H1 (cell line): ENCODE results near the gene PIGU.

Source experiments
- BRCA1 ChIP-seq: IDR thresholded peaks from 2 replicates; pipeline ENCODE4 v1.6.1; 2012; ENCODE audit warnings: low read depth, low read length, improper control_type of control experiment
- CHD2 ChIP-seq: IDR thresholded peaks from 2 replicates; pipeline ENCODE4 v1.6.1; 2012; ENCODE audit warnings: low read length, improper control_type of control experiment
- CREB1 ChIP-seq: IDR thresholded peaks from 2 replicates; pipeline ENCODE4 v1.6.1; 2012; ENCODE audit warnings: inconsistent platforms
- E2F6 ChIP-seq: IDR thresholded peaks from 2 replicates; pipeline ENCODE4 v1.6.1; 2012; ENCODE audit warnings: inconsistent platforms
- JUND ChIP-seq: IDR thresholded peaks from 2 replicates; pipeline ENCODE4 v1.6.1; 2011; ENCODE audit warnings: mild to moderate bottlenecking, improper control_type of control experiment, low read length
- POLR2AphosphoS5 ChIP-seq: IDR thresholded peaks from 2 replicates; pipeline ENCODE4 v1.6.1; 2011; ENCODE audit warnings: low read depth, low read length
- RXRA ChIP-seq: IDR thresholded peaks from 2 replicates; pipeline ENCODE4 v1.6.1; 2011; ENCODE audit warnings: low read depth, mild to moderate bottlenecking, low read length, moderate library complexity; ENCODE audit not compliant: insufficient read depth
- SP2 ChIP-seq: IDR thresholded peaks from 2 replicates; pipeline ENCODE4 v1.6.1; 2012; ENCODE audit warnings: mild to moderate bottlenecking, low read length, inconsistent platforms
- YY1 ChIP-seq: IDR thresholded peaks from 2 replicates; pipeline ENCODE4 v1.6.1; 2011; ENCODE audit warnings: low read depth, mild to moderate bottlenecking, low read length
- TF ChIP-seq, protein P1 (sequence below), 3 experiments: IDR thresholded peaks; 1 replicate in 2 of 3; 2 replicates in 1 of 3; pipeline versions ENCODE4 v1.5.1 to v1.6.1; 2011; ENCODE audit warnings: low read length in 3 of 3, mild to moderate bottlenecking in 3 of 3, inconsistent platforms in 2 of 3, low read depth in 1 of 3, moderate library complexity in 1 of 3; ENCODE audit not compliant: insufficient read depth in 1 of 3; ENCODE audit errors: control extremely low read depth in 1 of 3

DNA sequence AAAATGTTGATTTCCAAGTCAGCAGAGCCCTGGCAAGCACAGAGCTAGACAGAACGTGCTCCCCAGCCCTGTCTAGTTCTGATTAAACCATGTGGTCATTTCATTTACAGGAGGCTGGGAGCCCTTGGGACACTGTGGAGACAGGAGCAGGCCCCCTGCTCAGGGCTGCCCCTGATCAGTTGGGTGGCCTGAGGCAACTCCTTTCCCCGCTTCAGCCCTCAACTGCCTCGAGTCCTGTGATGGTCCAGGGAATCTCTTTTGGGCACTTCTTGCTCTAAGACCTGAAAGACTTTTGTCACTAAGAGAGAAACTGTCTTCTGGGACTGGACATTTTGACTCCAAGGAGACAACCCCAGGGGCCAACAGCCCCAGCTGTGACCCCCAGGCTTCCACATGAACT lies 147.2 kb downstream of the PIGU start:
- TF ChIP-seq, protein P1, sequence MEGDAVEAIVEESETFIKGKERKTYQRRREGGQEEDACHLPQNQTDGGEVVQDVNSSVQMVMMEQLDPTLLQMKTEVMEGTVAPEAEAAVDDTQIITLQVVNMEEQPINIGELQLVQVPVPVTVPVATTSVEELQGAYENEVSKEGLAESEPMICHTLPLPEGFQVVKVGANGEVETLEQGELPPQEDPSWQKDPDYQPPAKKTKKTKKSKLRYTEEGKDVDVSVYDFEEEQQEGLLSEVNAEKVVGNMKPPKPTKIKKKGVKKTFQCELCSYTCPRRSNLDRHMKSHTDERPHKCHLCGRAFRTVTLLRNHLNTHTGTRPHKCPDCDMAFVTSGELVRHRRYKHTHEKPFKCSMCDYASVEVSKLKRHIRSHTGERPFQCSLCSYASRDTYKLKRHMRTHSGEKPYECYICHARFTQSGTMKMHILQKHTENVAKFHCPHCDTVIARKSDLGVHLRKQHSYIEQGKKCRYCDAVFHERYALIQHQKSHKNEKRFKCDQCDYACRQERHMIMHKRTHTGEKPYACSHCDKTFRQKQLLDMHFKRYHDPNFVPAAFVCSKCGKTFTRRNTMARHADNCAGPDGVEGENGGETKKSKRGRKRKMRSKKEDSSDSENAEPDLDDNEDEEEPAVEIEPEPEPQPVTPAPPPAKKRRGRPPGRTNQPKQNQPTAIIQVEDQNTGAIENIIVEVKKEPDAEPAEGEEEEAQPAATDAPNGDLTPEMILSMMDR (IDR thresholded peaks at IDR 0.05; ENCODE audit: control extremely low read depth in 1 of 3, insufficient read depth in 1 of 3, low read depth in 1 of 3, low read length in 3 of 3), result no peak
- TF ChIP-seq RXRA (no peak), YY1 (no peak), CREB1 (no peak), POLR2AphosphoS5 (no peak), BRCA1 (no peak), JUND (no peak), CHD2 (no peak), SP2 (no peak), E2F6 (no peak)
